H1 (cell line): ENCODE data around the gene TBRG4. TPM values are rescaled to one million over a fixed set of nuclear protein-coding genes. Genes with fewer than 3 reads are reported as not detected.

Source experiments
- CTCF ChIA-PET: fragments of 300-600 bp; sonication (Branson Sonifier 250); formaldehyde crosslinking; loops from one replicate; lab custom pipeline; 2021; ENCODE audit not compliant: partially characterized antibody; lab: Charles Lee
- POLR2A ChIA-PET: fragments of 300-600 bp; sonication (Branson Sonifier 250); formaldehyde crosslinking; loops from one replicate; lab custom pipeline; 2021; ENCODE audit warnings: inconsistent platforms; ENCODE audit not compliant: partially characterized antibody; lab: Charles Lee
- DNase-seq, 2 experiments: peaks; one replicate each; pipeline versions ENCODE4 v3.0.0 to v3.0.0-alpha.2; 2010 to 2022; ENCODE audit warnings: low spot score in 2 of 2, low read depth in 1 of 2, mixed read lengths in 1 of 2
- FAIRE-seq: peaks from 2 replicates; lab custom pipeline; 2011; peaks lifted over from hg19 to GRCh38; lab: Jason Lieb, UNC
- H2AFZ ChIP-seq: 2 replicates; pipeline ENCODE4 v1.8.1; 2012; ENCODE audit warnings: low read length, inconsistent platforms
- H2AK5ac ChIP-seq: 2 replicates; pipeline ENCODE4 v1.6.1; 2013; ENCODE audit warnings: low read depth, low read length
- H2BK120ac ChIP-seq: replicated peaks from 2 replicates; pipeline ENCODE3; 2013; ENCODE audit warnings: low read depth, low read length, inconsistent platforms
- H2BK12ac ChIP-seq: 2 replicates; pipeline ENCODE4 v1.6.1; 2013; ENCODE audit warnings: low read depth, low read length
- H2BK15ac ChIP-seq: 2 replicates; pipeline ENCODE4 v1.6.1; 2013; ENCODE audit warnings: low read length
- H2BK20ac ChIP-seq: 2 replicates; pipeline ENCODE4 v1.6.1; 2013; ENCODE audit warnings: low read length
- H2BK5ac ChIP-seq: 2 replicates; pipeline ENCODE4 v1.6.1; 2013; ENCODE audit warnings: low read depth, low read length
- H3K14ac ChIP-seq: 2 replicates; pipeline ENCODE4 v1.6.1; 2013; ENCODE audit warnings: inconsistent platforms; ENCODE audit not compliant: insufficient read length
- H3K18ac ChIP-seq: 2 replicates; pipeline ENCODE4 v1.6.1; 2013; ENCODE audit warnings: low read length; ENCODE audit errors: extremely low read depth
- H3K23ac ChIP-seq: 2 replicates; pipeline ENCODE4 v1.6.1; 2013; ENCODE audit warnings: inconsistent platforms; ENCODE audit not compliant: insufficient read length
- H3K23me2 ChIP-seq: 2 replicates; pipeline ENCODE4 v1.6.1; 2013; ENCODE audit warnings: low read depth, low read length
- H3K27ac ChIP-seq: 2 replicates; pipeline ENCODE4 v1.6.1; 2011; ENCODE audit warnings: low read depth, low read length, inconsistent platforms
- H3K27me3 ChIP-seq, 4 experiments: replicated peaks in 1 of 4; 1 replicate in 1 of 4; 2 replicates in 3 of 4; pipeline versions ENCODE4 v1.6.1 to v1.8.1; 2011 to 2013; ENCODE audit warnings: low read length in 3 of 4, mild to moderate bottlenecking in 3 of 4, inconsistent platforms in 2 of 4, mixed read lengths in 2 of 4, moderate library complexity in 1 of 4; ENCODE audit not compliant: control insufficient read depth in 3 of 4, insufficient read depth in 3 of 4; ENCODE audit errors: extremely low read depth in 1 of 4
- H3K36me3 ChIP-seq, 4 experiments: 2 replicates each; pipeline versions ENCODE4 v1.6.1 to v1.8.1; 2011 to 2013; ENCODE audit warnings: mild to moderate bottlenecking in 4 of 4, low read length in 3 of 4, moderate library complexity in 2 of 4, control low read depth in 1 of 4, inconsistent platforms in 1 of 4; ENCODE audit not compliant: insufficient read depth in 4 of 4, control insufficient read depth in 2 of 4
- H3K4ac ChIP-seq: replicated peaks from 2 replicates; pipeline ENCODE3; 2013; ENCODE audit warnings: low read length, low read depth, mixed read lengths, inconsistent platforms; ENCODE audit not compliant: insufficient read length
- H3K4me1 ChIP-seq, 4 experiments: replicated peaks in 1 of 4; 1 replicate in 1 of 4; 2 replicates in 3 of 4; pipeline versions ENCODE4 v1.6.1 to v1.8.1; 2011 to 2013; ENCODE audit warnings: low read length in 3 of 4, inconsistent platforms in 2 of 4, mixed read lengths in 1 of 4; ENCODE audit not compliant: insufficient read depth in 4 of 4, control insufficient read depth in 3 of 4
- H3K4me2 ChIP-seq, 2 experiments: 2 replicates each; pipeline versions ENCODE4 v1.6.1 to v1.8.1; 2011 to 2013; ENCODE audit warnings: low read depth in 2 of 2, low read length in 2 of 2, control low read depth in 1 of 2, inconsistent platforms in 1 of 2, mild to moderate bottlenecking in 1 of 2; ENCODE audit not compliant: insufficient read depth in 1 of 2
- H3K4me3 ChIP-seq, 4 experiments: fragments of 200-600, 300-600 bp in 1 of 4; sonication (generic), shearing (Covaris generic), sonication (Bioruptor Twin) in 1 of 4; 2 replicates each; pipeline versions ENCODE4 v1.5.1 to v1.8.1; 2011 to 2016; ENCODE audit warnings: low read length in 4 of 4, low read depth in 3 of 4, control low read depth in 2 of 4, inconsistent platforms in 2 of 4, mild to moderate bottlenecking in 2 of 4, mixed read lengths in 1 of 4, moderate library complexity in 1 of 4; ENCODE audit not compliant: insufficient read depth in 2 of 4; ENCODE audit errors: extremely low read depth in 1 of 4
- H3K56ac ChIP-seq: replicated peaks from 2 replicates; pipeline ENCODE3; 2013; ENCODE audit warnings: low read depth, mild to moderate bottlenecking, mixed read lengths, low read length, inconsistent platforms; ENCODE audit not compliant: insufficient read length
- H3K79me1 ChIP-seq: 2 replicates; pipeline ENCODE4 v1.6.1; 2013; ENCODE audit warnings: low read depth, low read length, control low read depth
- H3K79me2 ChIP-seq, 2 experiments: 2 replicates each; pipeline versions ENCODE4 v1.6.1 to v1.8.1; 2012 to 2013; ENCODE audit warnings: low read length in 2 of 2, mild to moderate bottlenecking in 2 of 2, inconsistent platforms in 1 of 2; ENCODE audit not compliant: insufficient read depth in 2 of 2, control insufficient read depth in 1 of 2
- H3K9ac ChIP-seq, 4 experiments: replicated peaks in 1 of 4; 1 replicate in 1 of 4; 2 replicates in 3 of 4; pipeline versions ENCODE4 v1.6.1 to v1.8.1; 2011 to 2013; ENCODE audit warnings: low read depth in 3 of 4, low read length in 3 of 4, control low read depth in 2 of 4, mild to moderate bottlenecking in 2 of 4, moderate library complexity in 2 of 4, inconsistent platforms in 1 of 4; ENCODE audit errors: extremely low read depth in 1 of 4
- H3K9me3 ChIP-seq, 2 experiments: 2 replicates each; pipeline versions ENCODE4 v1.6.1 to v1.8.1; 2012 to 2013; ENCODE audit warnings: mild to moderate bottlenecking in 2 of 2, moderate library complexity in 2 of 2, control low read depth in 1 of 2, inconsistent platforms in 1 of 2, low read depth in 1 of 2, low read length in 1 of 2, mixed read lengths in 1 of 2; ENCODE audit not compliant: insufficient read depth in 2 of 2
- H4K20me1 ChIP-seq, 2 experiments: replicated peaks in 1 of 2; 2 replicates each; pipeline versions ENCODE3 to v1.8.1; 2011 to 2013; ENCODE audit warnings: inconsistent platforms in 2 of 2, low read length in 2 of 2, mild to moderate bottlenecking in 1 of 2; ENCODE audit not compliant: insufficient read depth in 2 of 2, control insufficient read depth in 1 of 2
- H4K5ac ChIP-seq: 2 replicates; pipeline ENCODE4 v1.6.1; 2013; ENCODE audit warnings: low read length, low read depth, mixed read lengths, inconsistent platforms; ENCODE audit not compliant: insufficient read length
- H4K8ac ChIP-seq: 2 replicates; pipeline ENCODE4 v1.8.0; 2013; ENCODE audit warnings: mild to moderate bottlenecking, moderate library complexity, low read length, inconsistent platforms; ENCODE audit not compliant: insufficient read depth; ENCODE audit errors: extremely low read depth
- H4K91ac ChIP-seq: replicated peaks from 2 replicates; pipeline ENCODE3; 2013; ENCODE audit warnings: low read length, mixed read lengths, inconsistent platforms; ENCODE audit not compliant: insufficient read length
- ASH2L ChIP-seq: fragments of 200-600, 300-600 bp; sonication (generic); IDR thresholded peaks from one replicate; pipeline ENCODE4 v1.7.1; 2017; ENCODE audit warnings: low read length
- CBX5 ChIP-seq: fragments of 300-800, 300-1000 bp; sonication (generic); IDR thresholded peaks from 2 replicates; pipeline ENCODE4 v1.7.1; 2016; ENCODE audit warnings: antibody characterized with exemption, low read length, low read depth
- CHD2 ChIP-seq: IDR thresholded peaks from 2 replicates; pipeline ENCODE4 v1.6.1; 2012; ENCODE audit warnings: low read length, improper control_type of control experiment
- EP300 ChIP-seq, 2 experiments: IDR thresholded peaks; 1 replicate in 1 of 2; 2 replicates in 1 of 2; pipeline ENCODE4 v1.6.1; 2011 to 2012; ENCODE audit warnings: low read depth in 2 of 2, low read length in 2 of 2, mild to moderate bottlenecking in 2 of 2, borderline replicate concordance in 1 of 2, inconsistent platforms in 1 of 2, moderate library complexity in 1 of 2
- GABPA ChIP-seq: IDR thresholded peaks from 2 replicates; pipeline ENCODE4 v1.6.1; 2011; ENCODE audit warnings: mild to moderate bottlenecking, low read length, moderate library complexity, borderline replicate concordance; ENCODE audit not compliant: insufficient read depth
- MAX ChIP-seq: IDR thresholded peaks from 2 replicates; pipeline ENCODE4 v1.6.1; 2012; ENCODE audit warnings: inconsistent platforms
- POLR2AphosphoS5 ChIP-seq: IDR thresholded peaks from 2 replicates; pipeline ENCODE4 v1.6.1; 2011; ENCODE audit warnings: low read depth, low read length
- RFX5 ChIP-seq: IDR thresholded peaks from 2 replicates; pipeline ENCODE4 v1.6.1; 2011; ENCODE audit warnings: low read depth, low read length, improper control_type of control experiment, borderline replicate concordance
- RXRA ChIP-seq: IDR thresholded peaks from 2 replicates; pipeline ENCODE4 v1.6.1; 2011; ENCODE audit warnings: low read depth, mild to moderate bottlenecking, low read length, moderate library complexity; ENCODE audit not compliant: insufficient read depth
- SIN3A ChIP-seq, 2 experiments: IDR thresholded peaks in 1 of 2; conservative IDR thresholded peaks in 1 of 2; 2 replicates each; pipeline ENCODE4 v1.6.1; 2011 to 2012; ENCODE audit warnings: low read length in 2 of 2, improper control_type of control experiment in 1 of 2, low read depth in 1 of 2, mild to moderate bottlenecking in 1 of 2
- SIX5 ChIP-seq: IDR thresholded peaks from 2 replicates; pipeline ENCODE4 v1.6.1; 2011; ENCODE audit warnings: mild to moderate bottlenecking, low read depth, low read length
- SRF ChIP-seq: IDR thresholded peaks from 2 replicates; pipeline ENCODE4 v1.6.1; 2011; ENCODE audit warnings: mild to moderate bottlenecking, low read depth, low read length, moderate library complexity
- TBP ChIP-seq: IDR thresholded peaks from 2 replicates; pipeline ENCODE4 v1.6.1; 2011; ENCODE audit warnings: low read depth, low read length, improper control_type of control experiment
- USF2 ChIP-seq: IDR thresholded peaks from 2 replicates; pipeline ENCODE4 v1.6.1; 2011; ENCODE audit warnings: low read length, improper control_type of control experiment
- whole genome bisulfite sequencing, 2 experiments: shearing (Covaris generic) in 1 of 2; methylation state at CpG; one replicate each; pipeline versions ENCODE4 v1.1.6 to v1.1.7; 2013 to 2015; ENCODE audit warnings: low lambda C conversion rate in 2 of 2, mixed read lengths in 2 of 2, inconsistent platforms in 1 of 2, low coverage in 1 of 2, missing lambda C conversion rate in 1 of 2; ENCODE audit not compliant: insufficient replicate concordance in 2 of 2, insufficient coverage in 1 of 2, insufficient read length in 1 of 2; ENCODE audit errors: extremely low coverage in 1 of 2, missing lambda C conversion rate in 1 of 2; 5-methylcytosine and 5-hydroxymethylcytosine counted together
- polyA plus RNA-seq, 7 experiments: library from polyadenylated mRNA; depleted of rRNA in 3 of 7; stranded (reverse) in 5 of 7; unstranded in 2 of 7; fragments of >200 nt in 5 of 7; fragments of 200-250 nt in 2 of 7; gene quantifications; 1 replicate in 5 of 7; 2 replicates in 1 of 7; 4 replicates in 1 of 7; pipeline versions ENCODE4 v1.2.1 to v1.2.3, GENCODE V29; 2011 to 2013; ENCODE audit warnings: missing spikeins in 2 of 7, mixed read lengths in 2 of 7
- total RNA-seq: library from RNA; stranded (reverse); fragmentation: NEBNext Ultra II Directional; extraction: Animal tissue kit (Norgen Biotek cat#: 25700); gene quantifications from 2 replicates; pipeline ENCODE4 v1.2.1, GENCODE V29; 2021

The TBRG4 gene
- total and polyA plus RNA-seq, 2 of the 8 experiments (the other 6 are each of a cell fraction or from before 2014, with no cell fraction given), result 110 to 137 TPM

DNA sequence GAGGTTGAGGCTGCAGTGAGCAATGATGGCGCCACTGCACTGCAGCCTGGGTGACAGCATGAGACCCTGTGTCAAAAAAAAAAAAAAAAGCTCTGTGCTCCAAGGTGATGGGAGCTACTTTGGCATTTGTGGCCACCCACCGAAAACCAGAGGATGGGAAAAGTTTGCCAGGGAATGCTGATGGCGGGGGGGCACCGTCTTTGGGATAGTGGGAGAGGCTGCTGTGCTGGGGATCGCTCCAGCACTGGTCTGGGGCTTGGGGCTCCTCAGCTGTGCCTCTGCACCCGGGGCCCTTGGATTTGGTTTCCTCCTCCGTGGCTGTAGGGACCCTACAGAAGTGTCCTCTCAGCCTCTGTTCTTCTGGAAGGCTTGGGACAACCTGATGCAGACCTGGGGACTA lies 34.4 kb upstream of the TBRG4 start:
- Histone ChIP-seq H3K56ac (no peak overlapping the region), H3K79me1 (no peaks in the 10 kb centered on the region), H2BK15ac (no peak overlapping the region), H2BK12ac (no peak overlapping the region), H2AFZ (no peak overlapping the region), H3K9ac (no peak overlapping the region), H3K27ac (no peak overlapping the region), H3K4me3 (no peak overlapping the region), H2BK20ac (no peak overlapping the region), H2BK120ac (no peak overlapping the region), H3K18ac (no peak overlapping the region), H3K27me3 (no peaks in the 10 kb centered on the region), H4K91ac (no peak overlapping the region), H3K4ac (no peak overlapping the region), H3K79me2 (no peaks in the 10 kb centered on the region), H3K36me3 (no peaks in the 10 kb centered on the region), H3K9me3 (no peaks in the 10 kb centered on the region), H3K23me2 (no peaks in the 10 kb centered on the region), H4K8ac (no peak overlapping the region), H3K14ac (no peak overlapping the region), H3K4me1 (no peaks in the 10 kb centered on the region), H2AK5ac (no peak overlapping the region), H3K23ac (no peak overlapping the region), H3K4me2 (no peak overlapping the region), H4K20me1 (no peaks in the 10 kb centered on the region), H4K5ac (no peak overlapping the region), H2BK5ac (no peak overlapping the region)
- CTCF ChIA-PET, result interaction anchor here (0.7 to 1.8 kb wide), 2 partner anchors 11 to 172 kb away, joined by 3 to 7 read pairs; no protein-coding TSS in a partner anchor
- FAIRE-seq, result no peak
- WGBS, 2 experiments, result 75% methylated on average over 6 of the region's 7 CpGs; no CpG with 5 or more reads in 1 of the 2 experiments
- TF ChIP-seq TBP, result no peak
- TF ChIP-seq RFX5, result no peak
- no peak for TF ChIP-seq POLR2AphosphoS5
- no peak for TF ChIP-seq CBX5
- TF ChIP-seq MAX, result no peak
- TF ChIP-seq GABPA, result no peak
- no peak for TF ChIP-seq ASH2L
- TF ChIP-seq EP300 (IDR thresholded peaks at IDR 0.05; ENCODE audit: borderline replicate concordance in 1 of 2, low read depth in 2 of 2, low read length in 2 of 2), result no peak
- no peak for TF ChIP-seq RXRA
- no peak for TF ChIP-seq SIN3A (conservative IDR thresholded peaks at IDR 0.05 in 1 of 2, IDR thresholded peaks at IDR 0.05 in 1 of 2; ENCODE audit: low read depth in 1 of 2, low read length in 2 of 2)
- TF ChIP-seq USF2, result no peak
- TF ChIP-seq SRF, result no peak
- no peak for TF ChIP-seq SIX5
- TF ChIP-seq CHD2, result no peak
- DNase-seq, result no peak
- POLR2A ChIA-PET, result no interaction called here
